NCI-H1694 (cell line): Measurements from ENCODE around the gene TAF10.

ENCODE experiments used
- DNase-seq: peaks from one replicate; lab custom pipeline; 2025; lab: John Stamatoyannopoulos, UW

TAF10 gene

GRCh38 chr11:6640036-6640984 lies 28.3 kb upstream of the TAF10 start:
- no peak for DNase-seq

DNA sequence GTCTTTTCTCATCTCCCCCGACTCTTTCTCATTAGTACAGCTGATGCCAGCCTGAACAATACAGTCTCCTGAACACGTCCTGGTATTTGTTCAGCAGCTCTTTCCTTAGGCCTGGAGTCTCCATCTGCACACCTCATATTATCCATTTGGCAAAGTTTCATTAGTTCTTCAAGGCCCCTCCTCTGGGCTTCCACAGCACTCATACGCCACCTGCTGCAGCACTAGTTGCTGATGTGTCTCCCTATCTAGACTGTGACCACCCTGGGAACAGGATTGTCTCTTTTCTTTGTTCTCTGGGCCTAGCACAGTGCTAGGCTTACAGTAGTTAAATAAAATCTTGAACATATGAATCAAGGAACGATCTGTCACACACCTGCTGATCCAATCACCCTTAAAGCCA lies 26.4 kb upstream of the TAF10 start:
- DNase-seq, result no peak

DNA sequence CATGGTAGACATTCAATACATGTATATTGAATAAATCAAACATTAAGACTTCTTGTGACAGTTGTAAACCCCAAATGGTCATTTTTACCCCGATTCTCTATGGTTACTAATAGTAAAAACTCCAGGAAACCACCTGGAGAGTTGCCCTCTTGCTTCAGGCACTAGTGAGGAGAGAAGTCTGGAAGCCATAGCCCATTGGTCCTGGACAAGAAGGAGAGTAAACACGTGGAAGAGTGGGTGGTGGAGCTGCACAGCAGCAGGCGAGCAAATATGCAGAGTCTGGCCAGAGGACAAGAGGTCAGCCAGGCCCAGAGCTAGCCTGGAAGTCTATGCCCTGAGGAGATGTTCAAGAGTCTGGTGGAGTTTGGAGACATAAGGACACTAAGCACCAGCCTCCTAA lies 25.9 kb upstream of the TAF10 start:
- no peak for DNase-seq

DNA sequence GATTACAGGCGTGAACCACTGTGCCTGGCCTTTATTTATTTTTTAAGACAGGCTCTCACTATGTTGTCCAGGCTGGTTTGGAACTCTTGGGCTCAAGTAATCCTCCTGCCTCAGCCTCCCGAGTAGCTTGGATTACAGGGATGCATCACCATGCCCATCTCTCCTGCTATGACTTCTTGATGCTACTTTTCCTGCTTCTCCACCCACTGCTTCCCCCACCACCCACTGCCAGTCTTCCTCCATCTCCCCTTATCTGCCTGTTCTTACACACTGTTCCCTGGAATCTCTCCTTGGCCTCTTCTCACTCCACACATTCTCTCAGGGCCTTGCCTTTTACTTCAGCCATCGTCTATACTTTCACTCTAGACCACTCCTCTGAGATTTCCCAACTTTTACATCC lies 24.5 kb upstream of the TAF10 start:
- DNase-seq, result no peak

GRCh38 chr11:6635082-6635932 lies 23.3 kb upstream of the TAF10 start:
- DNase-seq, result no peak

- DNase-seq, result no peak
These were observed 22.5 kb upstream of the TAF10 start for GRCh38 chr11:6634534-6634933.

DNA sequence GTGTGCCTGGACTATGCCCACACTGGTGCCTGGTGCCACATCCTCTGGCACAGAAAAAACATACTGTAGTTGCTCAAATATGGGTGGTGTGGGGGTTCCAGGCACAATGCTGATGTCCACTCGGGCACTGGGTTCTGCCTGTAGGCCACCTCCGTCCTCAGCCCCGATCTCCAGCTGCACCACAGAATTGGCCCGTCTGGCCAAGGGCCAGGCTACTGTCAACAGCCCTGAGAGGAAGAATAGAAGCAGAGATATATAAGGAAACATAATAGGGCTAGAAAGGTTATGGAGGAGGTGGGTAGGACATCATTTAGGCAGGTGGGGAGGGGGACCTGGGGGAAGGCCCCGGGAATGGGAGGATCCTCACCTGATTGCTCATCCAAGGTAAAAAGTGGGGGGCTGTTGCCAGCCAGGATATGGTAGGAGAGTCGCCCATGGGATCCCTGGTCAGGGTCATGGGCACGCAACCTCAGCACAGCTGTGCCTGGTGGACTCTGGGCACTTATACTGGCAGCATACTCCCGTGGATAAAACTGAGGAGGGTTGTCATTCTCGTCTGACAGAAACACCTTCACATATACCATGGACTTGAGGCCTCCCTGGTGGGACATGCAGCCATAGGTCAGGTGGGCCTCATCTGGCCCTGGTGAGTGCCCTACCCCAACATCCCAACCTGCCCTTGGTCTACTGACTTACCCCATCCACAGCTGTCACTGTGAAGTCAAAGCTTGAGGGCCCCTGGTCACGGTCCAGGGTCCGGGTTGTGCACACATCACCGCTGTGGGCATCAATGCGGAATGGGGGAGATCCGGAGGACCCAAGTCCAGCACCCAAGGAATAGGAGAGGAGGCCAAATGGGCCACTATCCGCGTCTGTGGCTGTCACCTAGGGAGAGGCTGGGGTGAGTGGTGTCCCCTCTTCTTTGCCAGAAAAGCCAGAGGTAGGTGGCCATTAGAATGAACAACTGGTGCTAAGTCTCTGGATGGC lies 21.7 kb upstream of the TAF10 start:
- no peak for DNase-seq

- no peak for DNase-seq
These were observed 20.4 kb upstream of the TAF10 start for GRCh38 chr11:6632116-6633073.

DNA sequence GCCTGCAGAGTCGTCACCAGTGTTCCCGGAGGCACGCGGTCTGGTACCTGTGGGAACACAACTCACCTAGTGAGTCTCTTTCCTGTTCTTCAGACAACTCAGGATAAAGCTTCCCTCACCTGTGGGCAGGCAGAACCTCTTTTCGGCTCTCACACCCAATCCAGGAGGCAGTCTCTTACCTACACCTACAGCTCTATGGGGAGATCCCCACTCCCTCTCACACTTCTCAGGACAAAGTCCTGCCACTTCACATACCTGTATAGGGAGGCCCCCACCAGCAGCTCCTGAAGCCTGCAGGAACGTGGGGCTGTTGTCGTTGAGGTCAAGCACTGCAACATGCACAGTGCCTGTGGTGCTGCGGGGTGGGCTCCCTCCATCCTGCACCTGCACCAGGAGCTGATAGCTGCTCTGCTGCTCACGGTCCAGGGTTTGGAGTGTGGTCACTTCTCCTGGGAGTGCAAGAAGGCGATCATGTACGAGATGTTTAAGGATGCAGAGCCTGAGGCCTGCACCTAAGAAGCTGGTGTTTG lies 19.4 kb upstream of the TAF10 start:
- DNase-seq, result no peak

DNA sequence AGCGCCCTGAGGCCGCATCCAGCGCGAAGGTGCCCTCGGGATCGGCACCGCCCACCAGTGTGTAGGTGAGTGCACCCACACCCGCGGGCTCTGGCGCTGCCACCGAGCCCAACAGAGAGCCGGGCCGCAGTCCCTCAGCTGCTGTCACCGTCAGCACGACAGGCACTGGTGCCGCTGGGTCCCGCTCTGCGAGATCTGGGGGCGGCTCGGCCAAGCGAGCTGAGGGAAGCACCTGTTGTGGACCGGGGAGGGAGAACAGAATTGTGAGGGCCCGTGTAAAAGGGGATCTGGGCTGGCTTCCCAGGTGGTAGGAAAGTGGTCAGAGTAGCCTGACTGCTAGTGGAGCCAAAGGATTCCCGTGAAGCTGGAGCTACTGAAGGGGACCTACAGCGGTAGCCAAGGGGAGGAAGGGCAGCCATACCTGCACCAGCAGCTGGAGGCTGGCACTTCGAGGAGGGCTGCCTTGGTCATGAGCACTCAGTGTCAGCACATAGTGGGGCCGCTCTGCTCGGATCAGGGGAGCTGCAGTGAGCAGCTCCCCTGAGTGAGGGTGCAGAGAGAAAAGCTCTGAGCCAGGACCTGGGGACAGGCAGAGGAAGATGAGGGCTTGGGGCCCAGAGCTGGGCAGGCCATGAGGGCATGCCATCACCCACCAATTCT lies 18.7 kb upstream of the TAF10 start:
- DNase-seq, result no peak

DNA sequence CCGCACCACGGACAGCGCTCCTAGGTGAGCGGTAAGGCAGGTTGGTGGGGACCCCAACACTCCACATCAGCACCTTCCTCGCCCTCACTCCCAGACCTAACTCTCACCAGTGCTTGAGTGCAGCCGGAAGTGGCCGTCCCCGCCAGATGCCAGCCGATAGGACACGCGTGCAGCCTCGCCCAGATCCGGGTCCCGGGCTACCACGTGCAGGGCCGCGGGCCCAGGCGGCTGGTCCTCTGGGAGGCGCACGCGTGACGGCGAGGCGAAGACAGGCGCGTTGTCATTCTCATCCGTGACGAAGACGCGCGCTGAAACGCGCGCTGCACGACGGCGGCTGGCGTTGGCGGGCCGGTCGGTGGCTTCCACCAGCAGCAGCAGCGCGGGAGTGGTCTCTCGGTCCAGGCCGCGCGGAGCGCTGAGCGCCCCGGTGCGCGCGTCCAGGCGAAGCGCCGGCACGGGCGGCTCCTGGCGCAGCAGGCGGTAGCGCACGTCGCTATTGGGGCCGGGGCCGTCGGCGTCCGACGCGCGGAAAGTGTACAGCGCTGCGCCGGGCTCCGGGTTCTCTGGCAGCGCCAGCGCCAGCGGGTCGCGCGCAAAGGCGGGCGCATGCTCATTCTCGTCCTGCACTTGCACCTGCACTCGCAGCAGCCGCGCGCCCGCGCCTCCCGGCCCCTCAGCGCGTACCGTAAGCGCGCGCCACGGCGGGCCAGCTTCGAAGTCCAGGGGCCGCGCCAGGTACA lies 18.0 kb upstream of the TAF10 start:
- no peak for DNase-seq

- DNase-seq, result no peak
These were observed 17.5 kb upstream of the TAF10 start for GRCh38 chr11:6629573-6629891.

GRCh38 chr11:6628526-6628925 lies 16.5 kb upstream of the TAF10 start:
- DNase-seq, result no peak

DNA sequence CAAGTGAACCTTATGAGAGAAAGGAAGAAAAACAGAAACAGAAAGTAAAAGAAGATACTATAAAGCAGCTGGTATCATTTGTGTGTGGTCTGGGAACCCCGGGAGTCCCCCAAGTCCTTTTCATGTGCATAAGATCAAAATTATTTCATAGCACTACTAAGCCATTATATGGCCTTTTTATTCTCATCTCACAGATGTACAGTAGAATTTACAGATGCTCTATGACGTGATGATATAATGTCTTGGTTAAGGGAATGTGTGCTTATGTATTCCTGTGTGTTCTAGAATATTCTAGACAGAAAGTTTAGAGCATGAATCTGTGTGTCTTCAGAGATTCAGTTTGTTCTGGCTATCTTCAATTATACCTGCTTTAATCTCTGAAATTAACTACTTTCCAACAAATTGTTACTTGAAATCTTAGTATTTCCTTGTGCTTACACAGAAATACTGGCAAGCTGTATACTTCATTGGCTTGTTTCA lies 15.8 kb upstream of the TAF10 start:
- DNase-seq, result no peak

GRCh38 chr11:6626971-6627761 lies 15.2 kb upstream of the TAF10 start:
- no peak for DNase-seq

DNA sequence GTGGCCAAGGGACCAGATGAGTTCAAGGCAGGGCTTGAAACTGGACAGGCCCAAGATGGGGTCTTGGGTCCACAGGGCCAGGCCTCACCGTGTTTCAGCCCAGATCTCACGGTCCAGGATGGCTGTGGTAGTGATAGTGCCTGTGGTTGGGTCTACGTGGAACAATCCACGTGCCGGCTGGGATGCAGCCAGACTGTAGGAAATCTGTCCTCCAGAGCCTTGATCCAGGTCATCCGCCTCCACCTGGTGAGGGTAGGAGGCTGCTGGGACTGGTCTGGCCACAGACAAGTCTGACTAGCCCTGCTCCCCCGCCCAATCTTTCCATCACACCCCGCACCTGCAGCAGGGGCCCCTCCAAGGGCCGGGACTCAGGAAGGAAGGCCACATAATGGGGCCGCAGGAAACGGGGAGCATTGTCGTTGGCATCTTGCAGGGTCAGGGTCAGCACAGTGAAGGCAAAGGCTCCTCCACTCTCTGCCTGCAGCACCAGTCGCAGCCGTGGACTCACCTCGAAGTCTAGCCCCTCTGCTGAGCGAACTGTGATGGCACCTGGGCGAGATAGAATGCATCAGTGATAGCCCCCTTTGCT lies 13.9 kb upstream of the TAF10 start:
- no peak for DNase-seq

DNA sequence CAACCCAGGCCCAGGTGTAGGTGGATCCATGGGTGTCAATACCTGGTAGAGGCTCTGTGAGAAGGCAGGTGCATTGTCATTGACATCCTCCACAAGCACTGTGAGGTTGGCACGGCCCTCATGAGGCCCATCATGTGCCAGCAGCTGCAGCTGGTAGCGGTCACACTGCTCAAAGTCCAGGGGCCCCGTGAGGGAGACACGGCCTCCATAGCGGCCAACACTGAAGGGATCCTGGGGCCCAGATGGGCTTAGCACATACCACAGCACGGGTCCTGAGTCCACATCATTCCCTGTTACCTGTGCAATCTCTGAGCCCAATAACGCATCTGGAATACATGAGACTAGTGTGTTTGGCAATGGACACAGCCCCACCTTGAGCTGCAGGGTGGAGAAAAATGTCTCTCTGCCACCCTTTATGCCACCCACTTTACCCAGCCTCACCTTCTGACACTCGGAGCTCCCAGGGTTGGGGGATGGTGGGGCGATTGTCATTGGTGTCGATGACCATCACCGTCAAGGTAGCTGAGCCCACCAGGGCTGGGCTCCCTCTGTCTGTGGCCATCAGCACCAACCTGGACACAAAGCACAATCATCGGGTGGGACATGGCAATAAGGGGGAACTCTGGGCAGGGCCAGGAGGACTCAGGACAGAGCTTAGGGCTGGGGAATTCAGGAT lies 13.3 kb upstream of the TAF10 start:
- no peak for DNase-seq
